GM20000 (cell line): ENCODE results near the gene KIF13A.

Experiments
- DNase-seq: peaks from one replicate; pipeline ENCODE4 v3.0.0; 2012; ENCODE audit warnings: low spot score
- TF ChIP-seq, protein P1 (sequence below): IDR thresholded peaks from 2 replicates; pipeline ENCODE4 v1.5.1; 2012; ENCODE audit warnings: mild to moderate bottlenecking, control low read depth; ENCODE audit errors: extremely low read depth, missing control alignments

KIF13A gene

GRCh38 chr6:17710331-17710730, 277.1 kb downstream of the KIF13A start:
- no peak for DNase-seq
- TF ChIP-seq, protein P1, sequence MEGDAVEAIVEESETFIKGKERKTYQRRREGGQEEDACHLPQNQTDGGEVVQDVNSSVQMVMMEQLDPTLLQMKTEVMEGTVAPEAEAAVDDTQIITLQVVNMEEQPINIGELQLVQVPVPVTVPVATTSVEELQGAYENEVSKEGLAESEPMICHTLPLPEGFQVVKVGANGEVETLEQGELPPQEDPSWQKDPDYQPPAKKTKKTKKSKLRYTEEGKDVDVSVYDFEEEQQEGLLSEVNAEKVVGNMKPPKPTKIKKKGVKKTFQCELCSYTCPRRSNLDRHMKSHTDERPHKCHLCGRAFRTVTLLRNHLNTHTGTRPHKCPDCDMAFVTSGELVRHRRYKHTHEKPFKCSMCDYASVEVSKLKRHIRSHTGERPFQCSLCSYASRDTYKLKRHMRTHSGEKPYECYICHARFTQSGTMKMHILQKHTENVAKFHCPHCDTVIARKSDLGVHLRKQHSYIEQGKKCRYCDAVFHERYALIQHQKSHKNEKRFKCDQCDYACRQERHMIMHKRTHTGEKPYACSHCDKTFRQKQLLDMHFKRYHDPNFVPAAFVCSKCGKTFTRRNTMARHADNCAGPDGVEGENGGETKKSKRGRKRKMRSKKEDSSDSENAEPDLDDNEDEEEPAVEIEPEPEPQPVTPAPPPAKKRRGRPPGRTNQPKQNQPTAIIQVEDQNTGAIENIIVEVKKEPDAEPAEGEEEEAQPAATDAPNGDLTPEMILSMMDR, result no peak

DNA sequence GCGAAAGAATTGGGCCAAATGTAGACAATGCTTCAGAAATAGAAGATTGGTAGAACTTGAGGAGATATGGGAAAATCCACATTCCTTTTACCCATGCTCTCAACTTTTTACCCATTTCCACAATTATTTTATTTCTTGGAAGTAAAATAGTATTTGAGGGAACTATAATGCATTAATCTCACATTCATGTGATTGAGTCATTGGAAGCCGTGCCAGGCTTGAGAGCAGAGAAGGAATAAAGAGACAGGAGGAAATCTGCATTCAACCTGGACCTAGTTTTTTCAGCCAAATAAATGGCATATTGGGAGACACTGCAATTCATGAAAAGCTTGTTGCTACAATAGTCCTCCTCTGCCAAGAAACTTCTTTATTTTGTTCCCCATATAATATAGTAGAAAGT, 278.0 kb downstream of the KIF13A start:
- TF ChIP-seq, protein P1, result no peak
- no peak for DNase-seq
